Measurements from ENCODE around the gene POU2AF3.

- no peak for TF ChIP-seq GATA2 (IDR thresholded peaks at IDR 0.05; ENCODE audit: low read depth, low read length)
- TF ChIP-seq GATA3 (IDR thresholded peaks at IDR 0.05; ENCODE audit: low read depth, low read length), result no peak
These were observed 37.7 kb downstream of the POU2AF3 start for GRCh38 chr11:111336062-111336461.

Data from SH-SY5Y (cell line).